Chondrocyte (in vitro differentiated cells): ENCODE results near the gene FOXN3. TPM values are rescaled to one million over a fixed set of nuclear protein-coding genes. Genes with fewer than 3 reads are reported as not detected.

Experiments
- DNase-seq: peaks from one replicate; pipeline ENCODE4 v3.0.0; 2021; ENCODE audit warnings: mixed read lengths, low spot score
- H3K27ac Mint-ChIP-seq: one replicate; pipeline ENCODE4 v1.8.0; 2021; ENCODE audit warnings: mild to moderate bottlenecking, moderate library complexity, mixed read lengths; ENCODE audit not compliant: unreplicated experiment
- H3K27me3 Mint-ChIP-seq: 2 replicates; pipeline ENCODE4 v1.8.0; 2021; ENCODE audit warnings: low read depth, mixed read lengths
- H3K36me3 Mint-ChIP-seq: 2 replicates; pipeline ENCODE4 v1.8.0; 2021; ENCODE audit warnings: low read depth, mixed read lengths
- H3K4me1 Mint-ChIP-seq: 2 replicates; pipeline ENCODE4 v1.8.0; 2021; ENCODE audit warnings: low read depth, mild to moderate bottlenecking, mixed read lengths
- H3K4me3 Mint-ChIP-seq: one replicate; pipeline ENCODE4 v1.8.0; 2021; ENCODE audit warnings: mild to moderate bottlenecking, moderate library complexity, mixed read lengths; ENCODE audit not compliant: unreplicated experiment
- H3K9me3 Mint-ChIP-seq: 2 replicates; pipeline ENCODE4 v1.8.0; 2021; ENCODE audit warnings: low read depth, mixed read lengths
- CTCF ChIP-seq: fragments of 200-600 bp; sonication (generic); IDR thresholded peaks from 2 replicates; pipeline ENCODE4 v1.5.0; 2021; ENCODE audit warnings: antibody characterized with exemption, mild to moderate bottlenecking, moderate library complexity
- total RNA-seq: library from RNA; stranded (reverse); gene quantifications from 3 replicates; pipeline ENCODE4 v1.2.1, GENCODE V29; 2021

The FOXN3 gene
- total RNA-seq, 1 donor from 2014 or later: 161 TPM

GRCh38 chr14:89371585-89372511 lies 45.2 kb downstream of the FOXN3 start:
- H3K27ac Mint-ChIP-seq: peak overlapping the region; percentile 76

GRCh38 chr14:89370781-89371180 lies 46.3 kb downstream of the FOXN3 start:
- no peaks in the 10 kb centered on the region for H3K27me3 Mint-ChIP-seq
- no peak for TF ChIP-seq CTCF
- no peak overlapping the region for H3K4me3 Mint-ChIP-seq
- peaks cover 49% of the 10 kb centered on the region for H3K4me1 Mint-ChIP-seq
- no peak overlapping the region for H3K27ac Mint-ChIP-seq
- H3K9me3 Mint-ChIP-seq: peaks cover 3% of the 10 kb centered on the region
- peaks cover 3% of the 10 kb centered on the region for H3K36me3 Mint-ChIP-seq
- DNase-seq: no peak

More at GRCh38 chr14:89371585-89372511, 45.2 kb downstream of the FOXN3 start:
- Mint-ChIP-seq H3K27me3 (no peaks in the 10 kb centered on the region), H3K9me3 (peaks cover 3% of the 10 kb centered on the region), H3K4me1 (peaks cover 49% of the 10 kb centered on the region), H3K4me3 (no peak overlapping the region), H3K36me3 (peaks cover 3% of the 10 kb centered on the region)
- no peak for DNase-seq
- no peak for TF ChIP-seq CTCF

- no peak overlapping the region for H3K27ac Mint-ChIP-seq
- peaks cover 3% of the 10 kb centered on the region for H3K9me3 Mint-ChIP-seq
Measured at GRCh38 chr14:89370381-89370780, 46.7 kb downstream of the FOXN3 start.

GRCh38 chr14:89369656-89370055 lies 47.4 kb downstream of the FOXN3 start:
- H3K9me3 Mint-ChIP-seq: peaks cover 3% of the 10 kb centered on the region
- TF ChIP-seq CTCF: no peak
- H3K27me3 Mint-ChIP-seq: no peaks in the 10 kb centered on the region
- peak overlapping the region; percentile 45 for H3K27ac Mint-ChIP-seq
- H3K4me1 Mint-ChIP-seq: peaks cover 58% of the 10 kb centered on the region
- DNase-seq: no peak
- no peak overlapping the region for H3K4me3 Mint-ChIP-seq
- H3K36me3 Mint-ChIP-seq: peaks cover 3% of the 10 kb centered on the region

More at GRCh38 chr14:89370381-89370780, 46.7 kb downstream of the FOXN3 start:
- TF ChIP-seq CTCF: no peak
- H3K4me3 Mint-ChIP-seq: no peak overlapping the region
- no peak for DNase-seq
- H3K27me3 Mint-ChIP-seq: no peaks in the 10 kb centered on the region
- peaks cover 3% of the 10 kb centered on the region for H3K36me3 Mint-ChIP-seq
- peaks cover 51% of the 10 kb centered on the region for H3K4me1 Mint-ChIP-seq

GRCh38 chr14:89368490-89369477 lies 48.2 kb downstream of the FOXN3 start:
- TF ChIP-seq CTCF: no peak
- Mint-ChIP-seq H3K4me1 (peaks cover 66% of the 10 kb centered on the region), H3K4me3 (no peak overlapping the region), H3K36me3 (no peaks in the 10 kb centered on the region), H3K9me3 (no peaks in the 10 kb centered on the region), H3K27ac (peak overlapping the region; percentile 57), H3K27me3 (no peaks in the 10 kb centered on the region)
- DNase-seq: no peak
